CD8-positive, alpha-beta memory T cell (primary cell): ENCODE measurements around the gene SEPSECS. TPM values are rescaled to one million over a fixed set of nuclear protein-coding genes. Genes with fewer than 3 reads are reported as not detected.
A peak's percentile ranks its signal among the peaks of the same experiment; 100 is the strongest.

Experiments
- CTCF ChIA-PET: fragments of 350-600 bp; sonication (Branson Sonifier 250); formaldehyde crosslinking; loops from one replicate; lab custom pipeline; 2021; ENCODE audit warnings: antibody characterized with exemption; lab: Charles Lee
- POLR2A ChIA-PET: fragments of 350-600 bp; sonication (Branson Sonifier 250); formaldehyde crosslinking; loops from one replicate; lab custom pipeline; 2021; ENCODE audit warnings: antibody characterized with exemption; lab: Charles Lee
- DNase-seq, 5 donors: peaks; one replicate each; pipeline versions ENCODE4 v3.0.0 to v3.0.0-alpha.2; 2020 to 2022; ENCODE audit warnings: mixed read lengths in 1 of 5
- H3K27ac ChIP-seq: one replicate; pipeline ENCODE4 v1.7.0; 2013; ENCODE audit warnings: low read depth, mild to moderate bottlenecking, low read length, moderate library complexity
- H3K27me3 ChIP-seq: 2 replicates; pipeline ENCODE4 v1.7.0; 2013; ENCODE audit warnings: low read length, mild to moderate bottlenecking; ENCODE audit not compliant: insufficient read depth, poor library complexity, severe bottlenecking
- H3K36me3 ChIP-seq: 2 replicates; pipeline ENCODE4 v1.7.0; 2013; ENCODE audit warnings: mild to moderate bottlenecking, low read length, moderate library complexity; ENCODE audit not compliant: insufficient read depth
- H3K4me1 ChIP-seq: 2 replicates; pipeline ENCODE4 v1.7.0; 2013; ENCODE audit warnings: mild to moderate bottlenecking, low read length, moderate library complexity; ENCODE audit not compliant: insufficient read depth
- H3K4me3 ChIP-seq: 2 replicates; pipeline ENCODE4 v1.7.0; 2013; ENCODE audit warnings: mild to moderate bottlenecking, low read length
- H3K9me3 ChIP-seq: 2 replicates; pipeline ENCODE4 v1.7.0; 2013; ENCODE audit warnings: mild to moderate bottlenecking, low read length
- H3K27ac Mint-ChIP-seq, 8 donors: one replicate each; pipeline ENCODE4 v1.8.0; 2020 to 2021; ENCODE audit warnings: mixed read lengths in 8 of 8, mild to moderate bottlenecking in 6 of 8, inconsistent platforms in 3 of 8, moderate library complexity in 3 of 8
- H3K27me3 Mint-ChIP-seq, 2 donors: one replicate each; pipeline ENCODE4 v1.8.0; 2020 to 2021; ENCODE audit warnings: mixed read lengths in 2 of 2, mild to moderate bottlenecking in 1 of 2, moderate library complexity in 1 of 2
- H3K36me3 Mint-ChIP-seq, 3 donors: one replicate each; pipeline ENCODE4 v1.8.0; 2020 to 2021; ENCODE audit warnings: mixed read lengths in 3 of 3, inconsistent platforms in 1 of 3, mild to moderate bottlenecking in 1 of 3
- H3K4me1 Mint-ChIP-seq, 3 donors: one replicate each; pipeline ENCODE4 v1.8.0; 2020 to 2021; ENCODE audit warnings: mixed read lengths in 3 of 3, inconsistent platforms in 1 of 3, mild to moderate bottlenecking in 1 of 3
- H3K4me3 Mint-ChIP-seq, 7 donors: one replicate each; pipeline ENCODE4 v1.8.0; 2020 to 2021; ENCODE audit warnings: mixed read lengths in 7 of 7, mild to moderate bottlenecking in 6 of 7, moderate library complexity in 4 of 7, inconsistent platforms in 2 of 7
- H3K9me3 Mint-ChIP-seq, 5 donors: one replicate each; pipeline ENCODE4 v1.8.0; 2020 to 2022; ENCODE audit warnings: mixed read lengths in 5 of 5, mild to moderate bottlenecking in 3 of 5, moderate library complexity in 2 of 5, inconsistent platforms in 1 of 5
- polyA plus RNA-seq: library from polyadenylated mRNA; unstranded; fragments of 300-500 nt; fragmentation: Illumina TruSeq; gene quantifications from one replicate; pipeline ENCODE4 v1.2.3, GENCODE V29; 2021
- total RNA-seq, 2 experiments: library from RNA; stranded (reverse); gene quantifications; one replicate each; pipeline ENCODE4 v1.2.3, GENCODE V29; 2021

SEPSECS gene
- total and polyA plus RNA-seq, 3 experiments from 2014 or later: 3.1 to 10.0 (median 8.6) TPM

GRCh38 chr4:25107827-25108516 lies 52.3 kb downstream of the SEPSECS start:
- CTCF ChIA-PET: no interaction called here
- peak overlapping the region in 1 of 8 donors; percentile 26 for H3K27ac Mint-ChIP-seq

GRCh38 chr4:25106363-25107151 lies 53.7 kb downstream of the SEPSECS start:
- Histone ChIP-seq H3K27me3 (no peaks in the 10 kb centered on the region), H3K27ac (no peak overlapping the region), H3K4me3 (no peak overlapping the region), H3K9me3 (no peaks in the 10 kb centered on the region), H3K36me3 (no peaks in the 10 kb centered on the region), H3K4me1 (no peaks in the 10 kb centered on the region)
- no peak overlapping the region for H3K4me3 Mint-ChIP-seq
- ChIA-PET CTCF (no interaction called here), POLR2A (no interaction called here)
- DNase-seq: no peak
- H3K4me1 Mint-ChIP-seq: no peaks in the 10 kb centered on the region
- no peak overlapping the region for H3K27ac Mint-ChIP-seq
- H3K36me3 Mint-ChIP-seq: peaks cover 0 to 5% (median 3%) of the 10 kb centered on the region in 3 donors
- peaks cover 0 to 12% of the 10 kb centered on the region in 2 donors for H3K27me3 Mint-ChIP-seq
- H3K9me3 Mint-ChIP-seq: peaks cover 0 to 4% (median 0%) of the 10 kb centered on the region in 5 donors

More at GRCh38 chr4:25107827-25108516, 52.3 kb downstream of the SEPSECS start:
- Histone ChIP-seq H3K36me3 (no peaks in the 10 kb centered on the region), H3K4me1 (no peaks in the 10 kb centered on the region), H3K9me3 (no peaks in the 10 kb centered on the region), H3K27me3 (no peaks in the 10 kb centered on the region), H3K4me3 (no peak overlapping the region), H3K27ac (no peak overlapping the region)
- H3K4me1 Mint-ChIP-seq: no peaks in the 10 kb centered on the region
- no peak overlapping the region for H3K4me3 Mint-ChIP-seq
- POLR2A ChIA-PET: no interaction called here
- H3K27me3 Mint-ChIP-seq: peaks cover 0 to 12% of the 10 kb centered on the region in 2 donors
- H3K9me3 Mint-ChIP-seq: peaks cover 0 to 2% (median 0%) of the 10 kb centered on the region in 5 donors
- H3K36me3 Mint-ChIP-seq: peaks cover 0 to 5% (median 3%) of the 10 kb centered on the region in 3 donors
- DNase-seq: no peak

- no peaks in the 10 kb centered on the region for H3K27me3 ChIP-seq
- no peaks in the 10 kb centered on the region for H3K4me1 ChIP-seq
- CTCF ChIA-PET: no interaction called here
- POLR2A ChIA-PET: no interaction called here
- H3K27ac ChIP-seq: no peak overlapping the region
- no peak overlapping the region for H3K4me3 Mint-ChIP-seq
- no peaks in the 10 kb centered on the region for H3K36me3 ChIP-seq
- H3K9me3 ChIP-seq: no peaks in the 10 kb centered on the region
- peaks cover 0 to 15% of the 10 kb centered on the region in 2 donors for H3K27me3 Mint-ChIP-seq
- H3K4me3 ChIP-seq: no peak overlapping the region
- H3K36me3 Mint-ChIP-seq: peaks cover 0 to 5% (median 3%) of the 10 kb centered on the region in 3 donors
- no peak overlapping the region for H3K27ac Mint-ChIP-seq
- DNase-seq: no peak
- peaks cover 0 to 9% (median 3%) of the 10 kb centered on the region in 5 donors for H3K9me3 Mint-ChIP-seq
- H3K4me1 Mint-ChIP-seq: no peaks in the 10 kb centered on the region
Measured at GRCh38 chr4:25104591-25104990, 55.7 kb downstream of the SEPSECS start.

GRCh38 chr4:25103418-25103817 lies 56.8 kb downstream of the SEPSECS start:
- no peaks in the 10 kb centered on the region for H3K4me1 Mint-ChIP-seq
- DNase-seq: no peak
- H3K27me3 Mint-ChIP-seq: peaks cover 0 to 15% of the 10 kb centered on the region in 2 donors
- no peak overlapping the region for H3K4me3 Mint-ChIP-seq
- ChIA-PET POLR2A (no interaction called here), CTCF (no interaction called here)
- H3K27ac Mint-ChIP-seq: peak overlapping the region in 1 of 8 donors; percentile 4
- no peak overlapping the region for H3K27ac ChIP-seq
- H3K36me3 ChIP-seq: no peaks in the 10 kb centered on the region
- no peaks in the 10 kb centered on the region for H3K9me3 ChIP-seq
- H3K9me3 Mint-ChIP-seq: peaks cover 0 to 9% (median 3%) of the 10 kb centered on the region in 5 donors
- no peaks in the 10 kb centered on the region for H3K27me3 ChIP-seq
- no peaks in the 10 kb centered on the region for H3K4me1 ChIP-seq
- H3K4me3 ChIP-seq: no peak overlapping the region
- H3K36me3 Mint-ChIP-seq: peaks cover 0 to 1% (median 0%) of the 10 kb centered on the region in 3 donors

DNA sequence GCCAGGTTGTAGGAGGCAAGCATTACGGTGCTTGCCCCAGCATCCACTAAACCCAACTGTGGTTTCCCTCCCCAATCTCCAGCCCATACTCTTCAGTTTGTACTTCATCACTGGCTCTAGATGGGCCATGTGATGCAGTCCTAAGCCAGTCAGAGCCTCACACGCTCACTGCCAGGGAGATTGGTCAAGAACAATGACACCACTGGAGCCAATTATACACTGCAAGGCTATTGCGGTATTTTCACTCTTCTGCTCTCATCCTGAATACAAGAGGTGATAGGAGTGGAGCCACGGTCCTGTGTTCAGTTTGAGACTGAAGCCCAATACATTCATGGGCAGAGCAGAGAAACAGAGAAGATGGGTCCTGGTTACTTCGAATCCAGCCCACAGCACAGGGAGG lies 58.4 kb downstream of the SEPSECS start:
- Mint-ChIP-seq H3K4me3 (no peak overlapping the region), H3K27ac (no peak overlapping the region), H3K36me3 (peaks cover 0 to 3% (median under 1%) of the 10 kb centered on the region in 3 donors), H3K27me3 (peaks cover 5 to 25% of the 10 kb centered on the region in 2 donors), H3K9me3 (peaks cover 0 to 8% (median 3%) of the 10 kb centered on the region in 5 donors), H3K4me1 (no peaks in the 10 kb centered on the region)
- Histone ChIP-seq H3K4me3 (no peak overlapping the region), H3K4me1 (no peaks in the 10 kb centered on the region), H3K36me3 (no peaks in the 10 kb centered on the region), H3K9me3 (no peaks in the 10 kb centered on the region), H3K27ac (no peak overlapping the region), H3K27me3 (no peaks in the 10 kb centered on the region)
- ChIA-PET POLR2A (no interaction called here), CTCF (no interaction called here)
- DNase-seq: no peak

- H3K4me3 ChIP-seq: no peak overlapping the region
- no peaks in the 10 kb centered on the region for H3K27me3 ChIP-seq
- peaks cover 5 to 25% of the 10 kb centered on the region in 2 donors for H3K27me3 Mint-ChIP-seq
- no peak for DNase-seq
- no peak overlapping the region for H3K27ac Mint-ChIP-seq
- peaks cover 0 to 7% (median 3%) of the 10 kb centered on the region in 5 donors for H3K9me3 Mint-ChIP-seq
- peaks cover 0 to 3% (median 0%) of the 10 kb centered on the region in 3 donors for H3K36me3 Mint-ChIP-seq
- CTCF ChIA-PET: no interaction called here
- no peaks in the 10 kb centered on the region for H3K4me1 Mint-ChIP-seq
- H3K4me3 Mint-ChIP-seq: no peak overlapping the region
- POLR2A ChIA-PET: no interaction called here
- H3K27ac ChIP-seq: no peak overlapping the region
- H3K36me3 ChIP-seq: no peaks in the 10 kb centered on the region
- no peaks in the 10 kb centered on the region for H3K9me3 ChIP-seq
- no peaks in the 10 kb centered on the region for H3K4me1 ChIP-seq
Measured at GRCh38 chr4:25100710-25101109, 59.5 kb downstream of the SEPSECS start.

GRCh38 chr4:25100021-25100555 lies 60.2 kb downstream of the SEPSECS start:
- Mint-ChIP-seq H3K4me1 (no peaks in the 10 kb centered on the region), H3K9me3 (peaks cover 0 to 9% (median 3%) of the 10 kb centered on the region in 5 donors)
- CTCF ChIA-PET: no interaction called here

More at GRCh38 chr4:25100021-25100555, 60.2 kb downstream of the SEPSECS start:
- H3K36me3 Mint-ChIP-seq: peaks cover 0 to 3% (median 0%) of the 10 kb centered on the region in 3 donors
- peaks cover 6 to 28% of the 10 kb centered on the region in 2 donors for H3K27me3 Mint-ChIP-seq
- Histone ChIP-seq H3K4me1 (no peaks in the 10 kb centered on the region), H3K27ac (no peak overlapping the region), H3K9me3 (no peaks in the 10 kb centered on the region), H3K27me3 (no peaks in the 10 kb centered on the region), H3K36me3 (no peaks in the 10 kb centered on the region), H3K4me3 (no peak overlapping the region)
- POLR2A ChIA-PET: no interaction called here
- DNase-seq: no peak
- no peak overlapping the region for H3K4me3 Mint-ChIP-seq
- no peak overlapping the region for H3K27ac Mint-ChIP-seq
